GM12875 (cell line): ENCODE measurements around the gene ZNF641.
A peak's percentile ranks its signal among the peaks of the same experiment; 100 is the strongest.

Experiments used
- H3K4me3 ChIP-seq: one replicate; pipeline ENCODE4 v1.5.1; 2011; ENCODE audit warnings: low read depth, low read length, control low read depth
- CTCF ChIP-seq: IDR thresholded peaks from 2 replicates; pipeline ENCODE4 v1.5.1; 2011; ENCODE audit warnings: low read depth, mild to moderate bottlenecking, control low read depth, inconsistent platforms, low read length, moderate library complexity, borderline replicate concordance; ENCODE audit not compliant: insufficient read depth

Gene ZNF641

GRCh38 chr12:48305190-48305589, 45.5 kb downstream of the ZNF641 start:
- no peak overlapping the region for H3K4me3 ChIP-seq
- TF ChIP-seq CTCF: no peak

- TF ChIP-seq CTCF: no peak
- no peak overlapping the region for H3K4me3 ChIP-seq
Observed at GRCh38 chr12:48302161-48302911, 48.4 kb downstream of the ZNF641 start.

- H3K4me3 ChIP-seq: no peak overlapping the region
- no peak for TF ChIP-seq CTCF
Observed at GRCh38 chr12:48300774-48301173, 49.9 kb downstream of the ZNF641 start.

GRCh38 chr12:48296586-48297282, 54.0 kb downstream of the ZNF641 start:
- no peak for TF ChIP-seq CTCF
- H3K4me3 ChIP-seq: peak overlapping the region; percentile 44

- no peak for TF ChIP-seq CTCF
- H3K4me3 ChIP-seq: no peak overlapping the region
Observed at GRCh38 chr12:48292040-48292439, 58.7 kb downstream of the ZNF641 start.

- H3K4me3 ChIP-seq: no peak overlapping the region
- no peak for TF ChIP-seq CTCF
Observed at GRCh38 chr12:48291511-48291910, 59.2 kb downstream of the ZNF641 start.
